Mucosa of descending colon (tissue), 3 donors: Measurements from ENCODE around the gene SERPING1. TPM values are rescaled to one million over a fixed set of nuclear protein-coding genes. Genes with fewer than 3 reads are reported as not detected.
A peak's percentile ranks its signal among the peaks of the same experiment; 100 is the strongest.

Experiments used
- ATAC-seq: fragments of 200-7000 bp; cut with Tn5 transposase; one replicate; pipeline ENCODE4 v1.9.1; 2020; ENCODE audit warnings: mild to moderate bottlenecking, moderate library complexity
- DNase-seq, 3 donors: peaks; one replicate each; pipeline ENCODE4 v3.0.0-alpha.2; 2020
- H3K36me3 ChIP-seq: fragments of 200-600 bp; one replicate; pipeline ENCODE4 v1.8.0; 2021; ENCODE audit warnings: low read depth, mild to moderate bottlenecking
- H3K4me1 ChIP-seq: fragments of 200-600 bp; one replicate; pipeline ENCODE4 v1.8.0; 2021; ENCODE audit warnings: low read depth, mild to moderate bottlenecking
- H3K4me3 ChIP-seq: fragments of 200-600 bp; one replicate; pipeline ENCODE4 v1.8.0; 2021; ENCODE audit warnings: mild to moderate bottlenecking
- H3K9me3 ChIP-seq: fragments of 200-600 bp; one replicate; pipeline ENCODE4 v1.8.0; 2021; ENCODE audit warnings: mild to moderate bottlenecking
- intact Hi-C, 2 donors: fragments of 100-400 bp; cut with DNase I in 1 of 2; cut with micrococcal nuclease in 1 of 2; formaldehyde crosslinking; loops; one replicate each; pipeline versions ENCODE4 v1.11.0 to v1.11.1; 2022; cut with DNase I, micrococcal nuclease
- total RNA-seq, 3 donors: library from RNA; stranded (reverse); fragmentation: NEBNext Ultra II Directional in 2 of 3; extraction: Animal tissue kit (Norgen Biotek cat#: 25700) in 2 of 3; gene quantifications; one replicate each; pipeline versions ENCODE4 v1.2.1 to v1.2.4, GENCODE V29; 2021 to 2023
- TF ChIP-seq, protein P1 (sequence below): fragments of 200-600 bp; IDR thresholded peaks from one replicate; pipeline ENCODE4 v1.8.0; 2022; ENCODE audit warnings: antibody characterized with exemption, mild to moderate bottlenecking
- donor health status: DM: no; HTN: no; CAD: no; lungs with moderate emphysema.
- donor health status: DM: no; HTN: no; CAD: no.
- donor health status: DM: no; HTN: yes; CAD: no.

Gene SERPING1
- total RNA-seq, 3 donors from 2014 or later = 31.0 to 224 (median 112) TPM

DNA sequence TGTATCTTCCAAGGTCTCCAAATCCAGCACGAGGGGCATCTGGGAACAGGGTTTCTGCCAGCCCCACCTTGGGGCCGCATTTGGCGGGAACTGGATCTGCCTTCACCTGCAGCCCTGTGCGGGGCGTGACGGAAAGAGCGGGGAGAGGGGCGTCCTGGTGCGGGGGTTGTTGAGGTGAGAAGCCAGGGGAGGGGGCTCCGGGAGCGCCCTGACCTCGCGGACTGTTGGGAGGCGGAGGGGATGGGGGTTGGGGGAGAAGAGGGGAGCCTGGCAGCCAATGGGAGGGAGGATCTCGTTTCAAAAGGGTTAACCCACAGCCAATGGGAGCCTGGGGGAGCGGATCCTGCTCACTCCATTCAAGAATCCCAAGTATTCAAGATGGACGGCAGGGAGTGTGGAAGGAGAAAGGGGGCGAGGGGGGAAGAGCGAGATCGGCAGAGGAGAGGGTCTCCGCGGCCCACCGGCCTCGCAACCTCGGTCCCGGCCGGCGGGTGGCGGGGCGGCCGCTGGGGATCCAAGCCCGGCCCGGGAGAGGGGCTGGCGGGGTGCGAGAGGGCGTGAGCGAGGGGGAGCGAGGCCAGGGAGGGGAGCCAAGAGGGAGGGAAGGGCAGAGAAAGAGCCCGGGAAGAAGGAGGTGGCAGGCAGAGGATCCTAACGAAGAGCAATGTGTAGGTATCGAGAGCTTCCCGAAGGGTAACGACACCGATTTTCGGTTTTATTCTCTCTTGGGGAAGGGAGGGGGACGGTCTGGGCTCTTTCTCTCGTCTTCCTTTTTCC is 40.7 kb downstream of the SERPING1 start:
- Histone ChIP-seq H3K36me3 (no peaks in the 10 kb centered on the region), H3K4me1 (peaks cover 5% of the 10 kb centered on the region), H3K4me3 (no peak overlapping the region), H3K9me3 (no peaks in the 10 kb centered on the region)
- DNase-seq (peak; percentile 33 to 50 (median 34)), ATAC-seq (peak; percentile 60)
- intact Hi-C loops = no loop called here
- TF ChIP-seq, protein P1, sequence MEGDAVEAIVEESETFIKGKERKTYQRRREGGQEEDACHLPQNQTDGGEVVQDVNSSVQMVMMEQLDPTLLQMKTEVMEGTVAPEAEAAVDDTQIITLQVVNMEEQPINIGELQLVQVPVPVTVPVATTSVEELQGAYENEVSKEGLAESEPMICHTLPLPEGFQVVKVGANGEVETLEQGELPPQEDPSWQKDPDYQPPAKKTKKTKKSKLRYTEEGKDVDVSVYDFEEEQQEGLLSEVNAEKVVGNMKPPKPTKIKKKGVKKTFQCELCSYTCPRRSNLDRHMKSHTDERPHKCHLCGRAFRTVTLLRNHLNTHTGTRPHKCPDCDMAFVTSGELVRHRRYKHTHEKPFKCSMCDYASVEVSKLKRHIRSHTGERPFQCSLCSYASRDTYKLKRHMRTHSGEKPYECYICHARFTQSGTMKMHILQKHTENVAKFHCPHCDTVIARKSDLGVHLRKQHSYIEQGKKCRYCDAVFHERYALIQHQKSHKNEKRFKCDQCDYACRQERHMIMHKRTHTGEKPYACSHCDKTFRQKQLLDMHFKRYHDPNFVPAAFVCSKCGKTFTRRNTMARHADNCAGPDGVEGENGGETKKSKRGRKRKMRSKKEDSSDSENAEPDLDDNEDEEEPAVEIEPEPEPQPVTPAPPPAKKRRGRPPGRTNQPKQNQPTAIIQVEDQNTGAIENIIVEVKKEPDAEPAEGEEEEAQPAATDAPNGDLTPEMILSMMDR = no peak

DNA sequence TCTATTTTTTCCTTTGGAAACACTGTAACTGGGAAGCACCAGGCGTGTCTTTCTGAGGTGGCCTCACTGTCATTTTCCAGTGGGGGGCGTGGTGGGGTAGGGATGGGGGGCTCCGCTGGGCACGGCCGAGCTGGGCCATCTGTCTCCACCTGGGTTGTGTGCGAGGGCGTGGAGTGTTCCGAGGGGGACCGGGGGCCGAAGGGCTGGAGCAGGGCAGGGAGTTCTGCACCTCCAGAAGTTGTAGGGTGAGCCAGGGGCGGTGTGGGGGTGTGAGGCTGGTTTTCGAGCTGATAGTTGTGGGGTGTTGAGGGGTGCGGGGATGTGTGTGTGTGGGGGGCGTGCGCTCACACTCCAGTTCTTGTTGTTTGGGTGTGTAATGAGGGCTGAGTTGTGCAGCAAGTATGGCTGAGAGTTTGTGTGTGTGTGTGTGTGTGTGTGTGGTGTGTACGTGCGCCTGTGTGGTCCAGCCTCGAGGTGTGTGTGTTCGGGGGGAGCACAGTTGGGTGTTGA is 41.4 kb downstream of the SERPING1 start:
- ATAC-seq = peak; percentile 16
- intact Hi-C loops = no loop called here
- H3K4me3 ChIP-seq = no peak overlapping the region
- TF ChIP-seq, protein P1 = no peak
- H3K4me1 ChIP-seq = peaks cover 5% of the 10 kb centered on the region
- no peak for DNase-seq
- H3K36me3 ChIP-seq = no peaks in the 10 kb centered on the region
- no peaks in the 10 kb centered on the region for H3K9me3 ChIP-seq

DNA sequence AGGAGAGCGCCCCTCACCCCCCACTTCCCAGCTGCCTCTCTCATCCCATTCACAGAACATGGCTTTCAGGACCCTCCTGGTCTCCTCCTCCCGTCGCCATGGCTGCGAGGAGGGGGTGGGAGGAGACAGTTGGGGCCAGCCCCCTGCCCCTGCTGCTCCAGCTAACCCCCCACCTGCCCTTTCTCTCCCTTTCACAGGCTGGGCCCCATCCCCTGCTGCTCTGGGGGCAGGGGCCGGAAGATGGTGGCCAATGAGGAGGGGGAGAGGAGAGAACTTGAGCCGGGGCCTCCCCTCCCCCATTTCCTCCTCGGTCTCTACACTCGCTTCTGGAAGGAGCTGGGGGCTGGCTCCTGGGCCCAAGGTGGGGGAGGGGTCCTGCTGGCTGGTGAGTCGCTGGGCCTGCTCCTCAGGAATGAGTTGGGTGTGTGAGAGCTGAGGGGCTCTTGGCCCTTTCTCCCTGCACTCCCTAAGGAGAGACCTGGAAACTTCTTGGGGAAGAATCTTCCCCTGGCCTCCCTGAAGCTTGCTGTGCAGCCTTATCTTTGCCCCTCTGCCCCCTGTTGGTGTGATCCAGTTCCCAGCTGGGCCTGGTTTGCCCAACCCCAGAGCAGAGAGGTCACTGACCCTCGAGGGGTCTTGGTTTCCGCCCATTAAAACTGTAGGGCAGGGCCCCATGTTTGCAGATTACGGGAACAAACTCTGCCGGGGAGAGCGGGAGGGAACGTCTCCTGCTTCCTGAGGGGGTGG is 42.0 kb downstream of the SERPING1 start:
- DNase-seq (no peak), ATAC-seq (no peak)
- no peak overlapping the region for H3K4me3 ChIP-seq
- no peaks in the 10 kb centered on the region for H3K36me3 ChIP-seq
- no peaks in the 10 kb centered on the region for H3K9me3 ChIP-seq
- peaks cover 5% of the 10 kb centered on the region for H3K4me1 ChIP-seq
- TF ChIP-seq, protein P1 = no peak
- intact Hi-C loops = loop anchor here (5.0 to 10.0 kb wide), 3 partner anchors 67 to 295 kb away; partner anchors contain the start of gene UBE2L6 (in 1 of the 2)

DNA sequence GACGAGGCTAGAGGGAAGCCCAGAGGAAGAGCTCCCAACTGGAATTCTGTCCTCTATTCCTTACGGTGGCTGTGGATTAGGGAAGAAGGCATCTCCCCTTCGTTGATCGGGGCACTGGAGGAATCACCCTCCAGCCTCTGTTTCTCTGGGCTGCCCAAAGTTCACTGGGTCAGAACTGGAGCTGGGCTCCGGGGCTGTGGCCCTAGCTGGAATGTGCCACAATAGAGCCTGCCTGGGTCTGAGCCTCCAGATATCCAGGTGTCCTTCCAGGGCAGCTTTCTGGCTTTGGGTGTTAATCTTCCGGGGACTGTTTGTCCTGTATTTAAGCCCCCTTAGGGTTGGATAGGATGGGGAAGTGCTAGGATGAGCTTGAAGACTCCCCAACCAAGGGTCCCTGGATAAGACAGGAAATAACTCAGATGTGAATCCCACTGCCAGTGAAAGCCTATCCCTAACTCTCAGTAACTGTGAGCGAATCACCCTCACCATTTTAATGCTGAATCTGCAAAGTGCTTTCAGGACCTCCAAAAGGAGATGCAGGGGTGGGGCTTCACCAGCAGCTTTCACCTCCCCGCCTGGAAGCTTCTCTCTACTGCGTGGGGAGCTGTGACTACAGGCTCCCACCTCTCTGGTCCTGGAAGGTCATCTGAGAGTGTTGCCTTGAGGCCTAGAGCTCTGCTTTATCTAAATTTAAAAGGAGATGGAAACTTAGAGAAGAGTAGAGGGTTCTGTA is 42.7 kb downstream of the SERPING1 start:
- H3K9me3 ChIP-seq = no peaks in the 10 kb centered on the region
- no peaks in the 10 kb centered on the region for H3K36me3 ChIP-seq
- TF ChIP-seq, protein P1 = no peak
- no peak overlapping the region for H3K4me3 ChIP-seq
- ATAC-seq = no peak
- intact Hi-C loops = loop anchor here (5.0 to 10.0 kb wide), 3 partner anchors 68 to 295 kb away; partner anchors contain the start of gene UBE2L6 (in 1 of the 2)
- H3K4me1 ChIP-seq = peaks cover 5% of the 10 kb centered on the region
- DNase-seq = no peak
